Pulmonary artery endothelial cell (primary cell): Measurements from ENCODE around the gene DTNB. TPM values are rescaled to one million over a fixed set of nuclear protein-coding genes. Genes with fewer than 3 reads are reported as not detected.

Experiments used
- DNase-seq: peaks from one replicate; pipeline ENCODE4 v3.0.0-alpha.2; 2011; ENCODE audit warnings: low read depth, low spot score
- total RNA-seq: library from RNA; depleted of rRNA; stranded (reverse); fragments of >200 nt; gene quantifications from 2 replicates; pipeline ENCODE4 v1.2.3, GENCODE V29; 2014

The DTNB gene
- total RNA-seq, 1 donor from 2014 or later = 7.3 TPM

- DNase-seq = no peak
Observed at GRCh38 chr2:25470806-25471205, 202.6 kb downstream of the DTNB start.

GRCh38 chr2:25467743-25468142, 205.6 kb downstream of the DTNB start:
- DNase-seq = no peak

- DNase-seq = no peak
Observed at GRCh38 chr2:25462021-25462420, 211.4 kb downstream of the DTNB start.

- DNase-seq = no peak
Observed at GRCh38 chr2:25460261-25460905, 213.0 kb downstream of the DTNB start.

- no peak for DNase-seq
Observed at GRCh38 chr2:25454824-25455611, 218.4 kb downstream of the DTNB start.

GRCh38 chr2:25453199-25453905, 220.0 kb downstream of the DTNB start:
- no peak for DNase-seq

GRCh38 chr2:25448808-25449207, 224.6 kb downstream of the DTNB start:
- DNase-seq = no peak

- DNase-seq = no peak
Observed at GRCh38 chr2:25447018-25447417, 226.4 kb downstream of the DTNB start.

- no peak for DNase-seq
Observed at GRCh38 chr2:25446122-25446521, 227.3 kb downstream of the DTNB start.

GRCh38 chr2:25445464-25445863, 227.9 kb downstream of the DTNB start:
- no peak for DNase-seq

GRCh38 chr2:25444608-25445270, 228.6 kb downstream of the DTNB start:
- no peak for DNase-seq

GRCh38 chr2:25443766-25444165, 229.6 kb downstream of the DTNB start:
- no peak for DNase-seq

- DNase-seq = no peak
Observed at GRCh38 chr2:25441353-25441752, 232.0 kb downstream of the DTNB start.

GRCh38 chr2:25438793-25439192, 234.6 kb downstream of the DTNB start:
- DNase-seq = no peak

GRCh38 chr2:25437881-25438662, 235.3 kb downstream of the DTNB start:
- DNase-seq = no peak

GRCh38 chr2:25435421-25435820, 238.0 kb downstream of the DTNB start:
- no peak for DNase-seq

GRCh38 chr2:25431604-25432003, 241.8 kb downstream of the DTNB start:
- DNase-seq = no peak

- no peak for DNase-seq
Observed at GRCh38 chr2:25430556-25430955, 242.8 kb downstream of the DTNB start.

- no peak for DNase-seq
Observed at GRCh38 chr2:25426326-25426725, 247.1 kb downstream of the DTNB start.

- DNase-seq = no peak
Observed at GRCh38 chr2:25424426-25425028, 248.8 kb downstream of the DTNB start.
